ENCODE results near the gene FBXO24.

FBXO24 gene

DNA sequence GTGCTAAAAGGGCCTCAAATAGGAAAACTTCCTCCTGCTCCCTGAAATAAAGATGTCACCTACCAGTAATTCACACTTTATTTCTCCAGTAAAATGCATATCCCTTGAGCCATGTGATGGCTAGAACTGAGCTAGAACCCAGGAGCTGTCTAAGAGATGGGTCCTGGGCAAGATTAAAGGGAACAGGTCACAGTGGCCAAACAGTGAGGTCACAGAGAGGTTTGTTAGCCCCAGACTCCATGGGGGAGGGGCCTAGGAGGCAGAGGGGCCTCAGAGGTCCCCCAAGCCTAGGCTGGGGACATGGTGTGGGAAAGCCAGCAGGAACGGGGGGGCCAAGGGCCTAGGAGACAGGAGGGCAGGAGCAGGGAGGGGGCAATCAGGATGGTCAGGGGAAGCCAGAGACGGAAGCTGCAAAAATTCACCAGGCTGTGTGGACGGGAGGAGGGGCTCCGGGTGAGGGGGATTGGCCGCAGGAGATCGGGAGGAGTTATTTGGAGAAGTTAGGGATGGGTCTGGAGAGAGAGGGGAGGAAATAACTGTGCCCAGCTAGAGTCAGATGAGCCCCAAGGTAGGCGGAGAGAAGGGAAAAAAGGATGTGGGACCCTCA is 3.3 kb downstream of the FBXO24 start:
- in situ Hi-C loops (cut with MboI; ENCODE audit: low sequenced_read_pairs), result no loop called here

DNA sequence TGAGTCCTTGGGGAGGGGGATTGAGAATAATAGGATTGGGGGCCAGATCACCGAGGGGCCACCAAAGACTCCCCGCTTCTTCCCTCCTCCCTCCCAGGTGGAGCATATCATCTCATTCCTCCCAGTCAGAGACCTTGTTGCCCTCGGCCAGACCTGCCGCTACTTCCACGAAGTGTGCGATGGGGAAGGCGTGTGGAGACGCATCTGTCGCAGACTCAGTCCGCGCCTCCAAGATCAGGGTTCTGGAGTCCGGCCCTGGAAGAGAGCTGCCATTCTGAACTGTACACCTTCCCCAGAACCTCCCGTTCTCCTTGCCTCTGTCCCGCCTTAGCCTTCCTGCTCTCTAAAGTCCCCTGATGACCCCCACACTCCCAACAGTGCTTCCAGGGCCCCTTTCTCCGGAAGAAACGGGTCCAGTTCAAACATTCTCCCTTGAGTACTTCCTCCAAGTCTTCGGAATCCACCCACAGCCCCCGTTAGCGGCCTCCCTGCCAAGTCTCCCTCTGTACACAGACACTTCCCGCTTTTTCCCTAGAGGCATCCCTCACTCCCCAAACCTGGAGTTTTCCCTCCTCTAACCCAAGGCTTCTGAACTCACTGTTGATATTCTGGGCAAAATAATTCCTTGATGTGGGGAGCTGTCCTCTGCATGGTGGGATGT is 4.1 kb downstream of the FBXO24 start:
- in situ Hi-C loops (cut with MboI; ENCODE audit: low sequenced_read_pairs), result no loop called here

DNA sequence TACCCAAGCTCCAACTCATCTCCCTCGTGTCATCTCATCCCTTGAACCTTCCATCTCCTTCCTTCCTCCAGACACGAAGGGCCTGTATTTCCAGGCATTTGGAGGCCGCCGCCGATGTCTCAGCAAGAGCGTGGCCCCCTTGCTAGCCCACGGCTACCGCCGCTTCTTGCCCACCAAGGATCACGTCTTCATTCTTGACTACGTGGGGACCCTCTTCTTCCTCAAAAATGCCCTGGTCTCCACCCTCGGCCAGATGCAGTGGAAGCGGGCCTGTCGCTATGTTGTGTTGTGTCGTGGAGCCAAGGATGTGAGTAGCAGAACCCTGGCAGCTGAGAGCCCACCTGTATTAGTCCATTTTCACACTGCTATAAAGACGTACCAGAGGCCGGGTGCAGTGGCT is 5.5 kb downstream of the FBXO24 start:
- in situ Hi-C loops (cut with MboI; ENCODE audit: low sequenced_read_pairs), result no loop called here

DNA sequence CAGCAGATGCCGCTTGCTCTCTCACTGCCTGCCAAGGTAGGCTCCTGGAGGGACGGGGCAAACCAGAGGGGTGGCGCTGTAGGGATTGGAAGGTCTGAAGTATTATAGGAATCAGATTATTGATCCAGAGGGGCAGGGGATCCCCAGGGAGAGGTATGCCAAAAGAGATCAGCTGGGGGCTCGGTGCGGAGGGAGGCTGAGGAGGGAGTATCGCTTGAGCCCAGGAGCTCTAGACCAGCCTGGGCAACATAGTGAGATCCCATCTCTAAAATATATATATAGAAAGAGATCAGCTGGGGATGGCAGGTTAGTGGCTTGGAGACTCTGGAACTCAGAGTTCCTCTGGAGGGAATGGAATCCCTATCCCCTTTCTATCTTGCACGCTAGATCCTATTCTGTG is 9.1 kb downstream of the FBXO24 start:
- in situ Hi-C loops (cut with MboI; ENCODE audit: low sequenced_read_pairs), result no loop called here

DNA sequence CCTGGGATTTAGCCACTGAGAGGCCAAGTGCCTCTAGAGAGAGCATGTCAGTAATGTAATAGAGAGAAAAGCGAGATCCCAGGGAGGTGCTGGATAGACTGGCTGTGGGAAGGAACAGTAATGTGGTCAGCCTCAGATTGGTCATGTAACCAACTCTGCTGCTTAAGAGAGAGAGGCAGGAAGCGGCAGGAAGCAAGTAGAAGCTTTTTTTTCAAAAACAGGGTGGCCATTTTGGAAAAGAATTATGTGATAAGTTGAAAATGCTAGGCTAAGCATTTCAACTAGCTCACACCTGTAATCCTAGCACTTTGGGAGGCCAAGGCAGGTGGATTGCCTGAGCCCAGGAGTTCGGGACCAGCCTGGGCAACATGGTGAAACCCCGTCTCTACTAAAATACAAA is 12.3 kb downstream of the FBXO24 start:
- in situ Hi-C loops (cut with MboI; ENCODE audit: low sequenced_read_pairs), result no loop called here

DNA sequence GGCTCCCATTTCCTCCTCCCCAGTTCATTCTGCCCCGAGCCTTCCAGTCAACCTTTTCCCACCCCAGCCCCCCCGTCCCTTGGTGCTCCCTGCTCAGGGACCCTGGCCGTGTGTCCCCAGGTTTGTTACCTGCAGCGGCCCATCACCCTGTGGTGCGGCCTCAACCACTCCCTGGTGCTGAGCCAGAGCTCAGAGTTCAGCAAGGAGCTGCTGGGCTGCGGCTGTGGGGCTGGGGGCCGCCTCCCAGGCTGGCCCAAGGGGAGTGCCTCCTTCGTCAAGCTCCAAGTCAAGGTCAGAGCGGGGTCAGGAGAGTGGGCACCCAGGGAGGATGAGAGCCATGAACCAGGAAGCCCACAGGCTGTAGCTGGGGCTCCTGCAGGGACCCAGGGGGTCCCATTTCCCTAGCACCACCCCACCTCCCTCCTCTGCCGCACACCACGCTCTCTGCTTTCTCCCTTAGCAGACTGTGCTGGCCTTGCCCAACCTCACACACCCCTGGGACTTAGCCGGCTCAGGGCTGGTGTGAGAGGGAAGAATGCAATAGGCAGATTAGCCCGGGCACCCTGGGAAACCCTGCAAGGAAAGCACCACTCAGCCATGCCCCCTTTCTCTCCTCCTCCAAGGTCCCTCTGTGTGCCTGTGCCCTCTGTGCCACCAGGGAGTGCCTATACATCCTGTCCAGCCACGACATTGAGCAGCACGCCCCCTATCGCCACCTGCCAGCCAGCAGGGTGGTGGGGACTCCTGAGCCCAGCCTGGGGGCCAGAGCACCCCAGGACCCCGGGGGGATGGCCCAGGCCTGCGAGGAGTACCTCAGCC is 14.0 kb downstream of the FBXO24 start:
- in situ Hi-C loops (cut with MboI; ENCODE audit: low sequenced_read_pairs), result no loop called here

DNA sequence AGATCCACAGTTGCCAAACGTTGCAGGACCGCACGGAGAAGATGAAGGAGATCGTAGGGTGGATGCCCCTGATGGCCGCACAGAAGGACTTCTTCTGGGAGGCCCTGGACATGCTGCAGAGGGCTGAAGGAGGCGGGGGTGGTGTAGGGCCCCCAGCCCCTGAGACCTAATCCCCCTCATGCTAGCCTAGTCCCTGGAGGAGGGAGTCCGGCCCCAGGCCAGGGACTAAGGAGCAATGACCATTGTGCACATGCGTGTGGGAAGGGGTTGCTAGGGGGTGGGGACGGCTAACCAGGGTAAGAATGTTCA is 14.6 kb downstream of the FBXO24 start:
- in situ Hi-C loops (cut with MboI; ENCODE audit: low sequenced_read_pairs), result no loop called here

DNA sequence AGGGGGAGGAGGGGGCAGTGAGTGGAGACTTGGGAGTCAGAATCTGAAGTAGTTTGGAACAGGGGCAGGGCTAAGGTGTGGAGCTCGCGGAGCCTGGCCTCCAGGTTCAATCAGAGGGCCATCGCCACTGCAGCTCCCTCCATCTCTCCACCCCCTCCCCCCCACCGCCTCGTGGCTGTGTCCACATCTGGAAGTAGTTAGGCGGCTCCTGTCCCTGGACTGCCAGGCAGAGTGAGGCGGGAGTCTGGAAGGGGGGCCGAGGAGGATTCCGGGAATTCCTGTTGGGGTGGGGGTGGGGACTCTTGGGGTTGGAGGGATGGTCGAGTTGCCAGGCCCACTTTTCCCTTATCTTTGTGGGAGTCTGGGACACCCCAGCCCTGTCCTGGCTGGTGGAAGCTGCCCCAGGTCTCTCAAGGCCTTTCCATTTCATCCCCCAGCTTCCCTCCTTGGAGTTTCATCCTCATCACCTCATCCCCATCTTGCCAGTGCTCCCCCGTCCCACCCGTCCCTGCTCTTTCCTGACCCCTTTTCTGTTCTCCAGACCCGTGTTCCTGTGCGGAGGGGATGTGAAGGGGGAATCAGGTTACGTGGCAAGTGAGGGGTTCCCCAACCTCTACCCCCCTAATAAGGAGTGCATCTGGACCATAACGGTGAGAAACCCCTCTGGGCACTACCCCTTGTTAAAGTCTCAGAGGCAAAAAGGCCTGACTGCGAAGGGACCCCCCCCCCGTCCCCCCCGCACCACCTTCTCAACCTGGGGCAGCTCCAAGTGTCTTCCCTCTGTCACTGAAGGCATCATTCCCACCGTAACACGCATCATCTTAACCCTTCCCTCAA is 17.0 kb downstream of the FBXO24 start:
- in situ Hi-C loops (cut with MboI; ENCODE audit: low sequenced_read_pairs), result no loop called here

DNA sequence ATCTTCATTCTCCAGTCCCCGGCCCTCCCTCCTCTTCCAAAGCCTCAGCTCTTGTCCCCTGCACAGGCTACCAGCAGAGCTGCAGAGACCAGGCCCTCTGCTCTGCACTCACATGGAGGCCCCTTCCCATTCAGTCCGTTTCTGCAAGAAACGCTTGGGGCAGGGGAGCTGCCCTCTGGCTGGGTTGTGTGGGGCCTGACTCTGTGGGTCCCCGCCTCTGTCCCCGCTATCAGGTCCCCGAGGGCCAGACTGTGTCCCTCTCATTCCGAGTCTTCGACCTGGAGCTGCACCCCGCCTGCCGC is 17.5 kb downstream of the FBXO24 start:
- in situ Hi-C loops (cut with MboI; ENCODE audit: low sequenced_read_pairs), result no loop called here

DNA sequence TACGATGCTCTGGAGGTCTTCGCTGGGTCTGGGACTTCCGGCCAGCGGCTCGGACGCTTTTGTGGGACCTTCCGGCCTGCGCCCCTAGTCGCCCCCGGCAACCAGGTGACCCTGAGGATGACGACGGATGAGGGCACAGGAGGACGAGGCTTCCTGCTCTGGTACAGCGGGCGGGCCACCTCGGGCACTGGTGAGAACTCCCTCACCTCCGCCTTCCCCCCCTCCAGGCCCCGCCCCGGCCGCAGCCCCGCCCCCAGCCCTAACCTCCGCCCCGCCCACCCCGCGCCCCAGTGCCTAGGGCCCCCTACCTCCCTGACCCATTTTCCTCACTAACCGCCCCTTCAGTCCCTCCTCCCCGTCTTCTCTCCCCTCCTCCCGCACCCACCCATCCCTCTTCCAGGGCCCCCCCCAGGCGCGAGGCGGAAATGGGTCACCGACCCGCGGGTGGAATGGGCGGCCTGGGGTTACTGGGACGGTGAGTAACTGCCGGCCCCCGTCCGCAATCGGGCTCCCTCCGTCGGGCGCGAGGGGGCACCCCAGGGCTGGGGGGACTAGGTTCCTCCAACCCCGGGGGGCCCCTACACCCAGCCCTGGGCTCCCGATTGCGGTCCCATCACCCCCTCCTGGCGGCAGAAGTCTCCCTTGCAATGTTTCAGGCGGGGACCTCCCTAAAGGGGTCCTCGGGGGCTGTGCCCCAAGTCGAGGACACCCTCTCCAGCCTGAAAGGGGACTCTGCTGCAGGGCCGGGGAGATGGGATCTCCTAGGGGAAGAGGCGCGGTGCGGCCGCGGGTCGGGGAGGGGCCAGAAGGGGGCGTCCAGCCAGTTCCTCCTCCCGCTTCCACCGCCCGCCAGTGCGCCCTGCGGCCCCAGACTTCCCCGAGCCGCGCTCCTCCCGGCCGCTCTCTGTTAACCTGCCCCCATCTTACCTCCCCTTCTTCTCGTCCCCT is 18.2 kb downstream of the FBXO24 start:
- in situ Hi-C loops (cut with MboI; ENCODE audit: low sequenced_read_pairs), result no loop called here

DNA sequence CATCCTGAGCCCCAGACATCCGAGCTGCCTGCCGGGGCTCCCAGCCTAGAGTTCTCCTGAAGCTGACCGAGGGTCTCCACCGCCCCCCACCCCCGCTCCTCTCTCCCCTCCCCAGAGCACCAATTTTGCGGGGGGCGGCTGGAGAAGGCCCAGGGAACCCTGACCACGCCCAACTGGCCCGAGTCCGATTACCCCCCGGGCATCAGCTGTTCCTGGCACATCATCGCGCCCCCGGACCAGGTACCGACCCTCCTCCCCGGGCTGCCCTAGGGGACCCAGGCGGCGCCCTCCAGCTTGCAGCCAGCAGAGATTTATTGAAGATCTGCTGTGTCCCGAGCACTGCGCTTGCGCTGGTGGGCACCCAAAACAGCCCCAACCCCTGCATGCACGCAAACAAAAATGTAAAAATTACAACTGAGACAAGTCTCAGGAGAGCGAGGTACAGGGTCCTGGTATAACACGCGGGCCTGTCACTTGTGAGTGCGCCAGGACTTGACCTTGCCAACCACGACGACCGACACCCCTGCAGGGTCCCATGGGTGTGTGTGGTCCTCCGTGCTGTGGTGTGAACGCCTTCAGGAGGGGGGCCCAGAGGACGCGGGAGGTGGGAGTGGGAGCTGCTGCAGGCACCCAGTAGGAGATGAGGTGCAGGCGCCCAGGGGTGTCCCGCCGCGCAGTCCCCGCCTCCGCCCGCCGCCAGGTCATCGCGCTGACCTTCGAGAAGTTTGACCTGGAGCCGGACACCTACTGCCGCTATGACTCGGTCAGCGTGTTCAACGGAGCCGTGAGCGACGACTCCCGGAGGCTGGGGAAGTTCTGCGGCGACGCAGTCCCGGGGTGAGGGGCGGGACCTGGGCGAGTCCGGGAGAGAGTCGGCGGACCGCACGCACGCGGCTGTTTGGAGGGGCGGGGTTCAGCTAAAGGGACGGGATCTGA is 19.1 kb downstream of the FBXO24 start:
- in situ Hi-C loops (cut with MboI; ENCODE audit: low sequenced_read_pairs), result no loop called here

DNA sequence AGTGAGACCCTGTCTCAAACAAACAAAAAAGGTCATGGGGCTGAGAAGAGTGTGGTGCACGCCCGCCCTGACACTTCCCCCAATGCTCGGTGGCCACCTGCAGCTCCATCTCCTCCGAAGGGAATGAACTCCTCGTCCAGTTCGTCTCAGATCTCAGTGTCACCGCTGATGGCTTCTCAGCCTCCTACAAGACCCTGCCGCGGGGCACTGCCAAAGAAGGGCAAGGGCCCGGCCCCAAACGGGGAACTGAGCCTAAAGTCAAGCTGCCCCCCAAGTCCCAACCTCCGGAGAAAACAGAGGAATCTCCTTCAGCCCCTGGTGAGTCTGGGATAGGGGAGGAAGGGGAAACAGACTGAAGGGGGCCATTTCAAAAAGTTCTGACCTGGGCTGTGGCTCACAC is 20.2 kb downstream of the FBXO24 start:
- in situ Hi-C loops (cut with MboI; ENCODE audit: low sequenced_read_pairs), result no loop called here

DNA sequence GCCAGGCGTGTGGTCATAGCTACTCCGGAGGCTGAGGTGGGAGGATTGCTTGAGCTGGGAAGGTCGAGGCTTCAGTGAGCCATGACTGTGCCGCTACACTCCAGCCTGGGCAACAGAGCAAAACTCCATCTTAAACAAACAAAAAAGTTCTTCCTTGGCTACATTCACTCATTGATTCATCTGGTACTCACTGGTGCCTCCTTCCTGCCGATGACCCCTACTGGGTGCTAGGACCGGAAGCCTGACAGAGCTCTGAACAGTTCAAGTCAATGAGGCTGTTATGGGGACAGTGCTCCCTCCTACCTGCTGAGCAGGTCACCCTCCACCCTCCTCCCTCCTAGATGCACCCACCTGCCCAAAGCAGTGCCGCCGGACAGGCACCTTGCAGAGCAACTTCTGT is 21.0 kb downstream of the FBXO24 start:
- in situ Hi-C loops (cut with MboI; ENCODE audit: low sequenced_read_pairs), result no loop called here

DNA sequence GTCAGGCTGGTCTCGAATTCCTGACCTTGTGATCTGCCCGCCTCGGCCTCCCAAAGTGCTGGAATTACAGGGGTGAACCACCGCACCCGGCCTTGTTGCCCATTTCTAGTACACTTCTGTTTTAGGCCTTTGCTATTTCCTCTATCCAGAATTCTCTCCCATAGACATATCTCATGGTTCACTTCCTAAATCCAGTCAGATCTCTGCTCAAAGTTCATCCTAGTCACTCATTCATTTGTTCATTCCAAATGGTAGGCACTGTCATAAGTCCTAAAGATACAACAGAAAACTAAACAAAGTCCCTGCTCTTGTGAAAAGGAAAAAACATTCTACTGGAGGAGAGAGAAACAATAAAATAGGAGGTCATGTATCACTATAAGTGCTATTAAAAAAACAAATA is 23.8 kb downstream of the FBXO24 start:
- in situ Hi-C loops (cut with MboI; ENCODE audit: low sequenced_read_pairs), result no loop called here

DNA sequence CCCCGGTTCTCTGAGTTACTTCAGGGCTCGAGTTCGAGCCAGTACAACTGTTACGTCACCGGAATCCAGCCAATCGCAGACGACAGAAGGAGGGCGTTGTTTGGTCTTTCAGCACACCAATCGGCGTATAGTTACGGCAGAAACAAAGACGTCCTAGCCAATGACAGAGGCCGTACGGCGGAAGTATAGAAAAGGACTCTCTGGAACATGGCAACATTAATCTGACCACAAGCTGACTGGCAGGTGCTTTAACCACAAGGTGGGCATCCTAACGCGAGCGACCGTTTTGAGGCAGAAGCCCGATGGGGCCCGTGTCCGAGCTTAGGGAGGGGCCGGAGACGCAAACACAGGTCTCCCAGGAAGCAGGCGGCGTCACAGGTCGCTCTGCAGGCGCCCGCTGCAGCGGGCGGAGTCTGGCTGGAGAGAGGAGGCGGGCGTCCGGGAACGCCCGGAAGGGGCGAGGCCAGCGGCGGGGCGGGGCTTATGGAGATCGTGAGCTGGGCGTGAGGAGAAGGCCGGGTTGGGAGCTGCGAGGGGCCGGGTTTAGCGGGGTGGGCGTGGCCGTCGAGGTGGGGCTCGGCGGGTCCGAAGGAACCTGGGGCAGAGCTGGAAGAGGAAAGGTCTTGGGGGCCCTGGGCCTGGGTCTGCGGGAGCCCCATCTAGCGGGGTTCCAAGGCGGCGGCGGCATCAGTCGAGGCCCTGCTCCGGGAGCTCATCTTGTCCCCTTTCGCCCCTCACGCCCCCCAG is 26.0 kb downstream of the FBXO24 start, which contains the start of gene MOSPD3:
TSS of gene MOSPD3 (plus strand) at position 558 of the 747 bp plus-strand sequence. CDS start 252 bp downstream, outside the sequence.
- in situ Hi-C loops (cut with MboI; ENCODE audit: low sequenced_read_pairs), result no loop called here

DNA sequence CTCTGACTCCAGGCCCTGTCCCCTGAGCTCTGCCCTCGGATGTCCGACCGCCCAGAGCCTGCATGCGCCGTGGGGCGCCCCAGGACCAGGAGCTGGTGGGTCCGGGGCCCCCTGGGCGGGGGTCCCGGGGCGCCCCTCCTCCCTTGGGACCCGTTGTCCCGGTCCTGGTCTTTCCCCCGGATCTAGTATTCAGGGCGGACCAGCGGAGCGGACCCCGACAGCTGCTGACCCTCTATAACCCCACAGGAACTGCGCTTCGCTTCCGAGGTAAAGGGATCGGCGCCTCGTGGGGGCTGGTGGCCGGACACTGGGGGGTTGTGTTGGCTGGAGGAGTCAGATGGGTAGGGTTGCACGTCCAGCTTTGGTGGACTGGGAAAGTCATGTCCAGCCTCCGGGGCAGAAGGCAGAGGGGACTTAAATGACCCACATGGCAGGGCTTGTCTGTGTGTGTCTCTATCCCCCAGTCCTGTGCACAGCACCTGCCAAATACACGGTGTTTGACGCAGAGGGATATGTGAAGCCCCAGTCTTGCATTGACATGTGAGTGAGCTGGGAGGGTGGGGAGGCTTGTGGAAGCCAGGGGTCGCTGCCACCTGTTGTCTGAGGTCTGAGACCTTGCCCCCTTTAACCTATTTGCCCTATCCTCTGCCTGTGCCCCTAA is 26.7 kb downstream of the FBXO24 start:
- in situ Hi-C loops (cut with MboI; ENCODE audit: low sequenced_read_pairs), result no loop called here

DNA sequence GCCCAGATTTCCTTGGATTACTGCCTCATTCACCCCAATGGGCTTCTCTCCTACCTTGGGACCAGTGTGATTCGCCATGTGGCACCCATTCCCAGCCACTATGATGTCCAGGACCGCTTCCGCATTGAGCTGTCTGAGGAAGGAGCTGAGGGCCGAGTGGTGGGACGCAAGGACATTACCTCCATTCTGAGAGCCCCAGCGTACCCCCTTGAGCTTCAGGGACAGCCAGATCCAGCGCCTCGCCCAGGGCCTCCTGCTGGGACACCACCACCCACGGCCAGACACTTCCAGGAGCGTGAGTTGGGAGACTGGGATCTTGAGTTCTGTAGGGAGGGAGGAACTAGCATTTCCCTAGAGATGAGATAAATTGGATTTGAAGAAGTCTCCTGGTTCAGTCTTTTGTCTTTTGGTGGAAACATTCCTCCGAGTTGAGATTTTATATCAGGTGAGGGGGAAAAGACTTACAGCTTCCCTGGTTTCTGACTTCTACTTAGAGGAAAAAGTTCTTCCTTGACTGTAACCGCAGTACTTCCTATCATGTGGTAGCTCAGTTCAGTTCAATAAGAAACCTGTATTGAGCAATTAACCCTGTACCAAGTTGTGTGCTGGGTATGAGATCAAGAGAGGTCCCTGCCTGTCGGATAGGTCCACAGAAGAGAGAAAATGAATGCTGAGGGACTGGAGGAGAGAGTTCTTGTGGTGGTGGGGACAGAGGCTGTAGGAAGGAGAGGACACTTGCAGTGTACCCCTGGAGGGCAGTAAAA is 27.5 kb downstream of the FBXO24 start:
- in situ Hi-C loops (cut with MboI; ENCODE audit: low sequenced_read_pairs), result no loop called here

Data from hTERT RPE-1 (cell line).